Activated CD8-positive, alpha-beta memory T cell treated with anti-CD3 and anti-CD28 coated beads, Interleukin-2, amount 10 ng/mL, durations not matched to agents 7 days and 5 days (primary cell): ENCODE data around the gene UBE2G2. TPM values are rescaled to one million over a fixed set of nuclear protein-coding genes. Genes with fewer than 3 reads are reported as not detected.
"Not testable (repeated sequence)": the region's sequence is repeated elsewhere in the genome, so short reads cannot be mapped to it uniquely, and the experiment has no call there.

Experiments
- ATAC-seq: fragments of 150-1000 bp; cut with Tn5 transposase; one replicate; pipeline ENCODE4 v1.10.0; 2021; ENCODE audit warnings: moderate library complexity
- CTCF ChIA-PET: fragments of 350-600 bp; sonication (Branson Sonifier 250); formaldehyde crosslinking; loops from one replicate; lab custom pipeline; 2021; ENCODE audit warnings: antibody characterized with exemption; lab: Charles Lee
- DNase-seq: peaks from one replicate; pipeline ENCODE4 v3.0.0-alpha.2; 2020
- H3K27ac Mint-ChIP-seq: one replicate; pipeline ENCODE4 v1.8.0; 2021; ENCODE audit warnings: mild to moderate bottlenecking, mixed read lengths
- H3K27me3 Mint-ChIP-seq: one replicate; pipeline ENCODE4 v1.8.0; 2021; ENCODE audit warnings: mixed read lengths
- H3K36me3 Mint-ChIP-seq: one replicate; pipeline ENCODE4 v1.8.0; 2021; ENCODE audit warnings: mild to moderate bottlenecking, mixed read lengths
- H3K4me1 Mint-ChIP-seq: one replicate; pipeline ENCODE4 v1.8.0; 2021; ENCODE audit warnings: mixed read lengths
- H3K4me3 Mint-ChIP-seq: one replicate; pipeline ENCODE4 v1.8.0; 2021; ENCODE audit warnings: mild to moderate bottlenecking, moderate library complexity, mixed read lengths
- H3K9me3 Mint-ChIP-seq: one replicate; pipeline ENCODE4 v1.8.0; 2022; ENCODE audit warnings: low read depth, mixed read lengths
- total RNA-seq, 2 experiments: library from RNA; stranded (reverse); gene quantifications; one replicate each; pipeline ENCODE4 v1.2.3, GENCODE V29; 2021

The UBE2G2 gene
- total RNA-seq, 2 experiments from 2014 or later = 103 to 121 TPM

DNA sequence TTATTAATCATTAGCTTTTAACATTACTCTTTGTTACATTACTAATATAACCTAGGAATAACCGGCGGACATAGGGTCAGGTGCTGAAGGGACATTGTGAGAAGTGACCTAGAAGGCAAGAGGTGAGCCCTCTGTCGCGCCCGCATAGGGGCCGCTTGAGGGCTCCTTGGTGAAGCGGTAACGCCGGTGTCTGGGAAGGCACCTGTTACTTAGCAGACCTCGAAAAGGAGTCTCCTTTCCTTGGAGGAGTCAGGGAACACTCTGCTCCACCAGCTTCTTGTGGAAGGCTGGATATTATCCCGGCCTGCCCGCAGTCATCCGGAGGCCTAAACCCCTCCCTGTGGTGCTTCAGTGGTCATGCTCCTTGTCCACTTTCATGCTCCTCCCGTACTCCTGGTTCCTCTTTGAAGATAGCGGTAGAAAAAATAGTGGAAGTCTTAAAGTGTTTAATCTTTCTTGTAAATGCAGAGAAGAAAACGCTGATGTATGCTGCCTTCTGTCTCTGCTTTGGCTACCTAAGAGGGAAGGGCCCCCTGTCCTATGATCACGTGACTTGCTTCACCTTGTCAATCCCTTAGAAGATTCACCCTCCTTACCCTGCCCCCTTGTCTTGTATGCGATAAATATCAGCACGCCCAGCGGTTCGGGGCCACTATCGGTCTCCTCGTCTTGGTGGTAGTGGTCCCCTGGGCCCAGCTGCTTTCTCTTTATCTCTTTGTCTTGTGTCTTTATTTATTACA lies 31.1 kb upstream of the UBE2G2 start:
- ATAC-seq, H3K36me3 Mint-ChIP-seq, H3K27ac Mint-ChIP-seq, H3K9me3 Mint-ChIP-seq, CTCF ChIA-PET, H3K4me3 Mint-ChIP-seq, DNase-seq, H3K4me1 Mint-ChIP-seq: not testable (repeated sequence)
- H3K27me3 Mint-ChIP-seq = peaks cover 12% of the 10 kb centered on the region

DNA sequence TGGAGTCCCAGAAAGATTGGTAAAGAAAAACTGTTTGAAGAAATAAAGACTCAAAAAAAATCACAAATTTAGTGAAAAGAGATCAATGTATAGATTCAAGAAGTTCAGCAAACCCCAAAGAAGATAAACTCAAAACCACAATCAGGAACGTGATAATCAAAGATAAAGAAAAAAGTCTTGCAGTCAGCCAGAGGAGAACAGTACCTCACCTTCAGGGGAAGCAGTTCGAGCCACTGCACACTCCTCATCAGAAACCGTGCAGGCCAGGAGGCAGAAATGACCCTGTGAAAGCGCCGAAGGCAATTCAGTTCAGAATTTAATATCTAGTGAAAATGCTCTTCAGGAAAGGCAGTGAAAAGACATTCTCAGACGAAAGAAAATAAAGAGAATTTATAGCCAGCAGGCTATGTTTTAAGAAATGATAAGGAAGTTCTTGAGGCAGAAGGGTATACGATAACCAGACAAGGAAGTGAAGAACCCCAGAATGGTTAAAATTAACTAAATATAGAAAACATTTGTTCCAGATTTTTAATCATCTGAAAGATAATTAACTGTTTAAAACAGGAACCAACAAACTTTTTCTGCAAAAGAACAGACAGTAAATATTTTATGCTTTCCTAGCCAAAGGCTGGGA lies 29.7 kb upstream of the UBE2G2 start:
- CTCF ChIA-PET = no interaction called here
- peaks cover 14% of the 10 kb centered on the region for H3K27me3 Mint-ChIP-seq
- no peak overlapping the region for H3K27ac Mint-ChIP-seq
- DNase-seq (no peak), ATAC-seq (no peak)
- H3K4me3 Mint-ChIP-seq = no peak overlapping the region
- H3K9me3 Mint-ChIP-seq = peaks cover 11% of the 10 kb centered on the region
- H3K36me3 Mint-ChIP-seq = peaks cover 4% of the 10 kb centered on the region
- H3K4me1 Mint-ChIP-seq = no peaks in the 10 kb centered on the region

DNA sequence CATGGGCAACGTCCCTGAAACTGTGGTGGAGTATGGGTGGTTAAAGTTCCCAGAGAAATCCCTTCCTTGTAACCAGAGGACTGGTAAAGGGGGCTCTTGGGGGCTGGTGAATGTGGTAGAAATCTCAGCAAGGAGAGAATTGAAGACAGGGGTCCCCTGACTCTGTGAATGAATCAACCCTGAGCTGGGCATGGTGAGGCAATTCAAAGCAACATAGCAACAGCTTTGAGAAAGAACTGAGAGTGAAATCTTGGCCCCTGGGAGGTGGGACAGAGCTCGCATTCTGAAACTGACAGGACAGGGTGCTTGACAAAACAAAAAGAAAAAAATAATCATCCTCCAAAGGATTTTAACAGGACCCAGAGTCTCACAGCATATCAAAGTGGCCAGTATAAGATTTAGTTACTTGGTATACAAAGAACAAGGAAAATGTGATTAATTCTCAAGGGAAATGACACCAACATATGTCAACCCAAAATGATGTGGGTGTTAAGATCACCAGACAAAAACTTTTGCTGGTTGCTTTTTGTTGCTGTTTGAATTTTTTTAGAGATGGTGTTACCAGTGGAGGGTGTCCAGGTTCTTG lies 28.0 kb upstream of the UBE2G2 start:
- no peak for ATAC-seq
- Mint-ChIP-seq H3K4me1 (no peaks in the 10 kb centered on the region), H3K27ac (no peak overlapping the region), H3K27me3 (peaks cover 18% of the 10 kb centered on the region), H3K4me3 (no peak overlapping the region), H3K9me3 (peaks cover 11% of the 10 kb centered on the region), H3K36me3 (peaks cover 4% of the 10 kb centered on the region)
- DNase-seq = no peak
- CTCF ChIA-PET = no interaction called here

DNA sequence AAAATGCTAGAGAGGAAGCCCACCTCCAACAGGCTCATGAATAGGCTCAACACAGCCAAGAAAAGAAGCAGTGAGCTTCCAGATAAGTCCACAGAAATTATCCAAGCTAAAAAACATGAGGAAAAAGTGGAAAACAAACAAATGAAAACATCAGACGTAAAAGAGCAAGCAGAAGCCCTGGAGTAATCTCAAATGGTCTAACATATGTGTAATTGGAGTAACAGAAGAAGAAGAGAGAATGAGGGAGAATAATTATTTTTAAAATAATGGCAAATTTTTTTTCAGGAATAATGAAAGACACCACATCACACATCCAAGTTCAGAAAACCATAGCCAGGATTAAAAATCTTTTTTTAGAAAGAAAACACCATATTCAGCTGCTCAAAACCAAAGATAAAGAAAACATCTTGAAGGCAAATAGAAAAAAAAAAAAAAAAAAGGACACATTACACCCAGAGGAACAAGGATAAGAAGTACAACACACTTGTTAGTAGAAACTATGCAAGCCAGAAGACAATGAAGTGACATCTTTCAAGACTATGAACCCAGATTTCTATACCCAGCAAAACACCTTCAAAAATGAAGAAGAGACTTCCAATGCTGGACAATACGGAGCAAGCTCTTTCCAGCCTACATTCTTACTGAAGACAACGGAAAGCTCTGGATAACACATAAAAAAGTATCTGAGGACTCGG lies 26.9 kb upstream of the UBE2G2 start:
- DNase-seq = no peak
- CTCF ChIA-PET = interaction anchor here (1.1 to 1.6 kb wide), 3 partner anchors 29 to 64 kb away, joined by 3 to 6 read pairs (median 3); no protein-coding TSS in a partner anchor
- no peaks in the 10 kb centered on the region for H3K4me1 Mint-ChIP-seq
- peaks cover 6% of the 10 kb centered on the region for H3K36me3 Mint-ChIP-seq
- H3K9me3 Mint-ChIP-seq = peaks cover 14% of the 10 kb centered on the region
- H3K27me3 Mint-ChIP-seq = peaks cover 18% of the 10 kb centered on the region
- no peak overlapping the region for H3K27ac Mint-ChIP-seq
- no peak for ATAC-seq
- no peak overlapping the region for H3K4me3 Mint-ChIP-seq

DNA sequence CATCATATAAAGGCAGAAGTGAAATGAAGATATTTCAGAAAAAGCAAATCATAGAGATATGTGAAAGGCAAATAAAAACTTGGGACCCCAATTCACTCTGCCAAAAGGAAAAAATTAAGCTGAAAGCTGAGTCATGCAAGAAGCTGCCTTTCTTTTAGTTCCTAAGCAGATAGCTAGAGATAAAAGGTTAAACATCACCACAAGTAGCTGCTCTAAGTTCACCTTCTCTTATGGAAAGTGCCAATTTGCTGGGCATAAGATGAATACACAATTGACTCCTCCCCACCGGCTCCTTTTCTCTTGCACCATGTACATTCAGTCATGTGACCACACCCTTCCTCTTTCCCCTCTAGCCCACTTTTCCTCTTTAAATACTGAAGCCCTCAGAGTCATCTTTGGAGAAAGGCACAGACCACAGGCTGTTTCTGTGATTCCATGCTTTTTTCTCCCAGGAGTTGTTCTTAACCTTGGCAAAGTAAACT lies 21.6 kb upstream of the UBE2G2 start:
- H3K4me3 Mint-ChIP-seq = no peak overlapping the region
- peaks cover 19% of the 10 kb centered on the region for H3K9me3 Mint-ChIP-seq
- H3K4me1 Mint-ChIP-seq = no peaks in the 10 kb centered on the region
- H3K27me3 Mint-ChIP-seq = peaks cover 10% of the 10 kb centered on the region
- CTCF ChIA-PET = no interaction called here
- peaks cover 7% of the 10 kb centered on the region for H3K36me3 Mint-ChIP-seq
- ATAC-seq (no peak), DNase-seq (no peak)
- H3K27ac Mint-ChIP-seq = no peak overlapping the region

DNA sequence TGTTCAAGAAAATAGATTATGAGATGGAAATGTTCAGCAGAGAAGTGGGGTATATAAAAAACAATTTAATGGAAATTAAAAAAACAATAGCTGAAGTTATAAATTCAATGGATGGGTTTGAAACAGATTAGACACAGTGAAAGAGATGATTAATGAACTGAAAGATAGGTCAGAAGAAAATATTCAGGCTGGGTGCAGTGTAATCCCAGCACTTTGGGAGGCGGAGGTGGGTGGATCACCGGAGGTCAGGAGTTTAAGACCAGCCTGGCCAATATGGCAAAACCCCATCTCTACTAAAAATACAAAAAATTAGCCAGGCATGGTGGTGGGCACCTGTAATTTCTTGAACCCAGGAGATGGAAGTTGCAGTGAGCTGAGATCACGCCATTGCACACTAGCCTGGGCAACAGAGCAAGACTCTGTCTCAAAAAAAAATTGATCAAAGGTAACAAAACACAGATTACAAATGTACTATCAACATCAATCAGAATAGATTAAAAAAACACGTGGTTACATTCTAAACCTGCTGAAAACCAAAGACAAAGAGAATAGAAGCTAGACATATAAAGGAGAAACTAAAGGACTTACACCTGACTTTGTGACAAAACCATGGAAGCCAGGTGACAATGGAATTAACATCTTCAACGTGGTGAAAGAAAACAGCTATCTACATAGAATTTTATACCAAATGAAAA lies 21.0 kb upstream of the UBE2G2 start:
- CTCF ChIA-PET = no interaction called here
- H3K27me3 Mint-ChIP-seq = peaks cover 5% of the 10 kb centered on the region
- no peak overlapping the region for H3K27ac Mint-ChIP-seq
- ATAC-seq = no peak
- no peak overlapping the region for H3K4me3 Mint-ChIP-seq
- H3K36me3 Mint-ChIP-seq = peaks cover 5% of the 10 kb centered on the region
- H3K4me1 Mint-ChIP-seq = no peaks in the 10 kb centered on the region
- H3K9me3 Mint-ChIP-seq = peaks cover 14% of the 10 kb centered on the region
- no peak for DNase-seq

DNA sequence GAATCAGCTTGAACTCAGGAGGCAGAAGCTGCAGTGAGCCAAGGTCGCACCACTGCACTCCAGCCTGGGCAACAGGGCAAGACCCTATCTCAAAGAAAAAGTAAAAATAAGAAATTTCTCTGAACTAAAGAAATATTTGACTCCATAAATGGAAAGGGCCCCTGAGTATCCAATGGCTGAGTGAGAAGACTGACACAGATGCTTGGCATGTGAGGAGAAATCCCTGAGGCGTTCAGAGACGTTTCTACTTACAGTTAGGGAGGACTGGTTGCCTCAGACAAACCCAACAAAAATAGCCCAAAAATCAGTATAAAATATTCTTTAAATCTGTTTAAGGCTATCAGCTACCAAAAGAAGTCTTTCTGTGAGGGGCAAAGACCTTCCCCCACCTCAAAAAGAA lies 19.2 kb upstream of the UBE2G2 start:
- Mint-ChIP-seq H3K4me3 (no peak overlapping the region), H3K4me1 (peaks cover 9% of the 10 kb centered on the region), H3K36me3 (peaks cover 5% of the 10 kb centered on the region), H3K27ac (no peak overlapping the region), H3K27me3 (no peaks in the 10 kb centered on the region), H3K9me3 (peaks cover 13% of the 10 kb centered on the region)
- ATAC-seq (no peak), DNase-seq (no peak)
- CTCF ChIA-PET = interaction anchor here (1.0 kb wide), 1 partner anchor 55 kb away, joined by 3 read pairs; no protein-coding TSS in a partner anchor

DNA sequence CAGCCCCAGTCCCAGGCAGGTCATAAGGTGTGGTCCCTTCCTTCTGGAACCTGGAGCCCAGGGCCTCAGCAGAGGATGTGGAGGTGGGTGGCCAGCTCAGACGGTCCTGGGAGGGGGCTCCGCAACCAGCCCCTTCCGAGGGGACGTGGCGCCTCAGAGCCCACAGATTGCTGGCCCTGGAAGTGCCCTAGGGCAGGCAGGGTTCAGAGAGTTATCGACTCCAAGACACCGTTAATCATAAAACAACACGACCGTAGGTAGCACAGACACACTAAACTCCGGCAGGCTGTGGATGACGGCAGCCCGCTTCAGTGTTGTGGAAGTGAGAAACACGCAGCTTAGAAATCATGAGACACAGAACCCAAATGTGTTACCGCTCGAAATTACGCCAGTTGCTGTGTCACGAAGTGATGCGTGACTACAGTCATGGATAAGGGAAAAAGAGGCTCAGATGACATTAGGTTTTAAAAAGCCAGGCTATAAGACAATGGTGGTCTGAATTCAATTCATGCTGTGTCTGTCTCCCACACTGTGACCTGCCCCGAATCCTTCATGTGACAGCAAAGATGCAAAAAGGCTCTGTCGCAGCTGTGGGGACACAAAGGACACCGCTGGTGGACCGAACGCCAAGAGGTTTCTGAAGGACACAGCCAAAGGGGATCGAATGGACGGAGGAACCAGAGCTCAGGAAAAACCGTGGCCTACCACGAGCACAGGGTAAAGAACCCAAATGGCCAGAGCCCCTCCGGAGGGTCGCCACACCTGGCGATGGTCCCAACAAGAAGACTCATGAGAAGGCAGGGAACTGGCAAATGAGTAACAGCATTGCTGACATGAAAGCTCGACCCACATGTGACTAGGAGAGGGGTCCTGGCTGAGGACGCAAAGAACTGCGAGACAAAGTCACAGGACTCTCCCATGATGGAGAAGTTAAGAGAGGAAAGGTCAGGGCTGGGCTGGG lies 17.9 kb upstream of the UBE2G2 start:
- ATAC-seq = no peak
- Mint-ChIP-seq H3K4me1 (peaks cover 15% of the 10 kb centered on the region), H3K36me3 (peaks cover 5% of the 10 kb centered on the region), H3K27me3 (no peaks in the 10 kb centered on the region), H3K9me3 (peaks cover 13% of the 10 kb centered on the region), H3K27ac (peak overlapping the region; percentile 66), H3K4me3 (peak overlapping the region; percentile 35)
- no peak for DNase-seq
- CTCF ChIA-PET = interaction anchor here (0.9 kb wide), 1 partner anchor 19 kb away, joined by 3 read pairs; the partner anchor contains the start of gene UBE2G2

DNA sequence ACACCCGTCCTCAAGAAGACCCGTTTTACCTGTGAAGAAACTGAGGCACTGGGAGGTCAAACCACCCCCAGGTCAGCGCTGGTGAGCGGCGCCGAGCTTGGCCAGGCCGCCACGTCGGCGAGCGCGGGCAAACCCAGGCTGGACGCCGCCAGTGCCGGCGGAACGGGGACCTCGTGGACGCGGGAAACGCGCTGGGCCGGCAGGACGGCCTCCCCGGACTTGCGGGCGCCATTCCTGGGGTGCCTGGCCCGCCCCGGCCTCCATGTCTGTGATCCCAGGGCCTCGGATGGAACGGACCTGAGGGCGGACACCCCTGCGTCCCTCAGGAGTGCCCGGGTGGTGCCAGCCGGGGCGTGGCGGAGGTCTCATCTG lies 17.0 kb upstream of the UBE2G2 start:
- H3K4me3 Mint-ChIP-seq = peak overlapping the region; percentile 65
- DNase-seq = no peak
- ATAC-seq = no peak
- CTCF ChIA-PET = no interaction called here
- peaks cover 3% of the 10 kb centered on the region for H3K36me3 Mint-ChIP-seq
- H3K27ac Mint-ChIP-seq = peak overlapping the region; percentile 66
- H3K9me3 Mint-ChIP-seq = peaks cover 11% of the 10 kb centered on the region
- H3K4me1 Mint-ChIP-seq = peaks cover 16% of the 10 kb centered on the region
- H3K27me3 Mint-ChIP-seq = no peaks in the 10 kb centered on the region

DNA sequence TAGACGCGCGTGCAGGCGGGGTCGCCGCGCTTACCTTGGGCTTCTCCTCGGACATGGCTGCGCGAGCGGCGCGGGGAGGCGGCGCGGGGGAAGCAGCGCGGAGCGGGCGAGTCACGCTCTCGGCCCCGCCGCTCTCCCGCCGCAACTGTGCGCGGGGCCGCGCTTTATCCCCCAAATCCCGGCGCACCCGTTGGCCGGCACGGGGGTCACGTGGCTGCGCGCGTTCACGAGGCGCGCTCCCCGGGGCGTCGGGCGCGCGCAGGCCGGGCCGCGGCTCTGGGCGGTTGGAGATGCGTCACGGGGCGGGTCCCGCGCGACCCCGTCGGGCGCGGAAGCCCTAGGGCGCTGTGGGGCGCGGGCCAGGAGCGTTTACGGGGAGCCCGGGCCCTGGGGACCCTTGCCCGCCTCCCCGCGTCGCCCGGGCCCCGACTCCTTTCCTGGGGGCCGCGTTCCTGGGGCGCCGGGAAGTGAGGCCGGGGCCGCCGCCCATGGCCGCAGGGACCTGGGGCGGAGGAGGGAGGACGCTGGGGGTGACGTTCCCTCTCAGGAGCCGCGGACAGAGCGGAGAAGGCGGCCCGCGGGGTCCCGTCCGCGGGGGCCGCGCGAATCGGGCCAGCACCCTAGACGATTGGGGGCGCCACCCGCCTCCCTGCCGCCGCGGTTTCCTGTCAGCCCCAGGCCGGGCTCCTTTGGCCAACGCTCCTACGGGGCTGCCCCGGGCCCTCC lies 16.5 kb upstream of the UBE2G2 start, which contains the start of gene SUMO3:
TSS of gene SUMO3 (minus strand) at position 149 of the 726 bp plus-strand sequence. CDS start at position 55, 94 bp downstream.
- peak; percentile 80 for ATAC-seq
- peak within 1 kb of the TSS; percentile 66 for H3K27ac Mint-ChIP-seq
- DNase-seq = peak; percentile 88
- H3K4me1 Mint-ChIP-seq = peaks cover 16% of the 10 kb centered on the region
- CTCF ChIA-PET = interaction anchor here (1.0 kb wide), 3 partner anchors 17 to 57 kb away, joined by 7 to 8 read pairs (median 8); partner anchors contain the start of gene UBE2G2
- H3K36me3 Mint-ChIP-seq = peaks cover 3% of the 10 kb centered on the region
- no peaks in the 10 kb centered on the region for H3K27me3 Mint-ChIP-seq
- peaks cover 7% of the 10 kb centered on the region for H3K9me3 Mint-ChIP-seq
- peak within 1 kb of the TSS; percentile 65 for H3K4me3 Mint-ChIP-seq

DNA sequence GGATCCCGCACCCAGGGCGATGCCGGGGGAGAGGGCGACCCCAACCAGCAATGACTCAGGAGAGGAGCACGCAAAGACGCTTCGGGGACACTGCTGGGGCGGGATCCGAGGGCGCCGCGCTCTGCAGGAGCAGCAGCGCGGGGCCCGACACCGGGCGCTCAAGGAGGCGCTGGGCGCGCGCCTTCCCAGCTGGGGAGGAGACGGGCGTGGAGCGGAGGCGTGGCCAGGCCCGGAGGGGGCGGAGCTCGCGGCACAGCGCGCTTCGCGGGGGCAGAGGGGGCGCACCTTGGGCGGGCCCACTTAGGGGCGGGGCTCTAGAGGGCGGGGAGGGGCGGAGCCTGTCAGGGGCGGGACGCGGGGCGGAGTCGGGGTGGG lies 15.9 kb upstream of the UBE2G2 start:
- DNase-seq (peak; percentile 95), ATAC-seq (peak; percentile 89)
- peaks cover under 1% of the 10 kb centered on the region for H3K36me3 Mint-ChIP-seq
- CTCF ChIA-PET = interaction anchor here (0.6 to 1.0 kb wide), 4 partner anchors 16 to 57 kb away, joined by 3 to 8 read pairs (median 8); partner anchors contain the start of gene UBE2G2
- peaks cover 4% of the 10 kb centered on the region for H3K9me3 Mint-ChIP-seq
- H3K4me1 Mint-ChIP-seq = peaks cover 18% of the 10 kb centered on the region
- H3K4me3 Mint-ChIP-seq = peak overlapping the region; percentile 65
- no peaks in the 10 kb centered on the region for H3K27me3 Mint-ChIP-seq
- H3K27ac Mint-ChIP-seq = no peak overlapping the region
